ENCODE data around the gene MUS81.

The MUS81 gene

DNA sequence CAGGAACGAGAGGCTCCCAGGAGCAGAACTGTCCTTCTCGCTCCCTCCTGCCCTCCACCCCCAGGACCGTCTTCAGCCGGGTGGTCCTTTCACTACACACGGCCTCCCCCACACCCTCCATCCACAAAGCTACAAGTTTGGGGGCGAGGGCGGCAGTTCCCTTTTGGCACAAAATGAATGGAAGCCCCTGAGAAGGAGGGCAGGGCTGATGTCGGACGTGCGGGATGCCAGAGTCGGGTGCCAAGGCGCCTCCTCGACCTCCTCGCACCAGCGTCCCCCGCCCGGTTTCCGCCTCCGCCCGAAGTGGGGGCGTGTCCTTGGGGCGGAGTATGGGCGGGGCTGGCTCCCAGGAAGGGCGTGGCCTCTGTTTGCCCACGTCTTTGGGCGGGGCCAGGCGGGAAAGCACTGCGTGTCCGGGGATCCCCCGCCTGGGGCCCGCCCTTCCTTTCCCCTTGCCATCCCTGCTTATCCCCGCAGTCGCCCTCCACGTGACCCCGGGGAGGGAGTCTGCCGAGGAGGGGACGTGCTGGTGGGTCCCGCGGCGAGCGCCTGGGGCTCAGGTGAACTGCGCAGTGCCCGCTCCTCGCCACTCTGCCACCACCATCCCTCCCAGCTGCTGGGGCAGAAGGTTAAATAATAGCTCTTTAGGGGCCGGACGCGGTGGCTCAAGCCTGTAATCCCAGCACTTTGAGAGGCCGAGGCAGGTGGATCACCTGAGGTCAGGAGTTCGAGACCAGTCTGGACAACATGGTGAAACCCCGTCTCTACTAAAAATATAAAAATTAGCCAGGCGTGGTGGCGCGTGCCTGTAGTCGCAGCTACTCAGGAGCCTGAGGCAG lies 13.3 kb downstream of the MUS81 start:
- peak; percentile 97 for DNase-seq

DNA sequence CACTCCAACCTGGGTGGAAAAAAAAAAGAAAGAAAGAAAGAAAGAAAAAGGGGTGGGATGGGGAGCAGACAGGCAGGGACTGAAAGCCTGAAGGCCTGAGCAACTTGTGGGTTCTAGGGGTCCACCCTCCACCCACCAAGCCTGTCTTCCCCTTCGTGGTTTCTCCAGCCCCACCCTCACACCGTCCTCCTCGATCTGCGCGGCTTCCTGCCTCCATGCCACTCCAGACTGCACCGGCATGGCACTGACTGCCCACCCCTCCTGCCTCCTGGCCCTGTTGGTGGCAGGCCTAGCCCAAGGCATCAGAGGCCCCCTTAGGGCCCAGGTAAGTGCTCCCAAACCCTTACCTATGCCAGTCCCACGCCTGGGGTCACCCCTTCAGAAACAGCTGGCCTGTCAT lies 19.4 kb downstream of the MUS81 start, which contains the start of gene CTSW:
Gene CTSW (plus strand): TSS at position 221 of the 400 bp plus-strand sequence. CDS start 18 bp downstream, at position 239.
- DNase-seq, result peak; percentile 48

- DNase-seq, result no peak
Observed at GRCh38 chr11:65880027-65880426, 19.8 kb downstream of the MUS81 start.

DNA sequence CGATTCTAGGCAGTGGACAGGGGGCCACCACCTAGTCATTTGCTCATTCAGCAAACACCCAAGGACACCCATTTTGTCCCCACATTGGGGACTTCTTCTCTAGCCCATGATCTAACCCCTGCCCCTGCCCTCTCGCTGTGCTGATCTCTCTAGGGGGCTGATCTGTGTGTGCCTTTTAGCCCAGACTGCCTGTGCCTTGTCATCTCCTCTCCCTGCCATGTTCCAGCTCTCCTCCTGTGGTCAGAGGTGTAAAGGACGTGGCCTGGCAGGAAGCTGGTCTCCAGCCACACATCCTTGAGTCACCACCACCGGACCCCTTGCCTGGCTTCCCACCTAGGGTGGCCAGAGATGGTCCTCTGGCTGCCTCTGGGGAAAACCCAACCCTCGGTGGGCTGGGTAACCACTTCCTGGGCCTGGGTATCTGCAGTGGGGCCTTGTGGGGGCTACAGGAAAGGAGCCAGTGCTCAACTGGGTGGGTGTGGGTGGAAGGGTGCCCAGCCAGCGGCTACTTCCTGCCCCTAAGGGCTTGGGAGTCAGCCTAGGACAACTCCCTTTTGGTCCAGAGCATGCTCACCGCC lies 20.7 kb downstream of the MUS81 start:
- DNase-seq, result peak; percentile 58

- DNase-seq, result no peak
Observed at GRCh38 chr11:65882120-65883057, 22.2 kb downstream of the MUS81 start.

GRCh38 chr11:65883058-65883761 lies 23.0 kb downstream of the MUS81 start:
- no peak for DNase-seq

- DNase-seq, result no peak
Observed at GRCh38 chr11:65883786-65884715, 23.8 kb downstream of the MUS81 start.

DNA sequence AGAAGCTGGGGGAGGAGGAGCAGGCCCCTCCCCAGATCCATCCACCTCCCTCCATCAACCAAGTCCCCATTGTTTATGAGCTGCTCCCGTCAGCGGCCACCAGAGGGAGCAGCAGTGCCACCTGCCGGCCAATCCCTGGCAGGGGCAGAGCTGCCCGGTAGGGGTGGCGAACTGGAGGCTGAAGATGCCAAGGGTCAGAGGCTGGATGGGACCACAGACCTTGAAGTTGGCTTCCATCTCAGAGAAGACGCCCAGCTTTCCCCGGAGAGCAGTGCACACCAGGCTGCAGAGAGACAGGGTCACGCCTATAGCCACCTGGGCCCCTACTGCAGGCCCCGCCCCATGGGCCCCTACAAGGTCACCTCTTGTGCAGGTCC lies 24.5 kb downstream of the MUS81 start:
- peak; percentile 89 for DNase-seq

GRCh38 chr11:65885231-65885630 lies 25.0 kb downstream of the MUS81 start:
- DNase-seq, result no peak

GRCh38 chr11:65885808-65886536 lies 25.7 kb downstream of the MUS81 start:
- no peak for DNase-seq

DNA sequence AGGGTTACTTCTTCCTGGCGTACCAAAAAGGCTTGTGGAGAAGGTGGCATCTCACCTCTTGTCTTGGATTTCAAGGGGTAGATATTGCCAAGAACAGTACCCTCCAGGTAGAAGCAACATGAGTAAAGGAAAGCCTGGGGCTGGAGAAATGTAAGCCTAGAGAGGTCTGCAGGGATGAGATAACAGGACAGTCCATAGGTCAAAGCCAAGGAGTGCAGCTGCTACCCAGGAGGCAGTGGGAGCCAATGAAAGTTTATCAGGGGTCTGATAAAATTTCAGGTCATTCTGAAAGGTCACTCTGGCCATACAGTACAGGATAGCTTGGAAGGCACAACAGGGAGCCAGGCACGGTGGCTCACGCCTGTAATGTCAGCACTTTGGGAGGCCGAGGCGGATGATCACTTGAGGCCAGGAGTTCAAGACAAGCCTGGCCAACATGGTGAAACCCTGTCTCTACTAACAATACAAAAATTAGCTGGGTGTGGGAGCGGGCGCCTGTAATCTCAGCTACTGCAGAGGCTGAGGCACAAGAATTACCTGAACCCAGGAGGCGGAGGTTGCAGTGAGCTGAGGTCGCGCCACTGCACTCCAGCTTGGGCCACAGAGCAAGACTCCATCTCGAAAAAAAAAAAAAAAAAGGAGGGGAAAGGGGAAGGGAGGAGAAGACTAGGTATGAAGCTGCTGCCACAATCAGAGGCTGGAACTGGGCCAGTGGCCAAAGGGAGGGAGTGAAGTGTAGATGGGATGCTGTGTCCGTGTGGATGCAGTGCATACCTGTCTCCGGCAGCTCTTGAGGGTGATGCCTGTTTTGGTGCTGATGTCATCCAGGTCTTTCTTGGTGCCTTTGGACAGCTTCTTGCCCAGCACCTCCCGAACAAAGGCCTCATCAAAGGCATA lies 26.8 kb downstream of the MUS81 start:
- DNase-seq, result no peak

GRCh38 chr11:65887723-65888162 lies 27.5 kb downstream of the MUS81 start:
- DNase-seq, result peak; percentile 34

DNA sequence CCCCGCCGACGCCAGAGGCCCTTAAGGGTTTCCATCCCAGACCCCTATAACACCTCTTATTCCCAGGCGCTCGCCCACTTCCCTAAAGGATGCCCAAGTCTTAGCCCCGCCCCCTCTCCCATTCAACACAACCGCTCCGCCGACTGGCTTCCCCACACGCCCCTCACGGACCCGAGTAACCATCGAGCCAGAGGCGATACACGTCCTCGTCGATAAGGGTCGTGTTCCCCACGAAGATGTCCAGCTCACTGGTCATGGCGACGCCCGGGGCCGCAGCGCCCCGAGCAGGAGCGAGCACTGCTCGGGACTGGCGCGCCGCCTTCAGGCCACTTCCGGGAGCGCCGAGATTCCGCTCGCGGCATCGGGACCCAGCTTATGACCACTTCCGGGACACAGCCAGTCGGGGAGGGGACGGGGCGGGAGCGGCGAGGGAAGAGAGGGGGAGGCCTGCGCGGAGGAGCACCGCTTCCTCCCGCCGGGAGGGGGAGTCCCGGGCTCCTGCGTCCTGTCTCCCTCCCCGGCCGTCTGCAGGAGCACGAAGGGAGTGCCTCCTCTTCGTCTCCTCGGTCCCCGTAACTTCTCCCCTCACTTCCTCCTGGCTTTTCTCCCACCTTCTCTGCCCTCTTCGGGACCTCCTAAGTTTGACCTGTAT lies 28.1 kb downstream of the MUS81 start, which contains the start of gene FIBP:
Gene FIBP (minus strand): TSS at position 309 of the 652 bp plus-strand sequence. CDS start 53 bp downstream, at position 256.
- peak; percentile 98 for DNase-seq

GRCh38 chr11:65890324-65891218 lies 30.3 kb downstream of the MUS81 start, which contains the start of gene CCDC85B:
Gene CCDC85B, plus strand, starts transcription at chr11:65890673. Its CDS starts 111 bp downstream, at chr11:65890784.
- peak; percentile 100 for DNase-seq

DNA sequence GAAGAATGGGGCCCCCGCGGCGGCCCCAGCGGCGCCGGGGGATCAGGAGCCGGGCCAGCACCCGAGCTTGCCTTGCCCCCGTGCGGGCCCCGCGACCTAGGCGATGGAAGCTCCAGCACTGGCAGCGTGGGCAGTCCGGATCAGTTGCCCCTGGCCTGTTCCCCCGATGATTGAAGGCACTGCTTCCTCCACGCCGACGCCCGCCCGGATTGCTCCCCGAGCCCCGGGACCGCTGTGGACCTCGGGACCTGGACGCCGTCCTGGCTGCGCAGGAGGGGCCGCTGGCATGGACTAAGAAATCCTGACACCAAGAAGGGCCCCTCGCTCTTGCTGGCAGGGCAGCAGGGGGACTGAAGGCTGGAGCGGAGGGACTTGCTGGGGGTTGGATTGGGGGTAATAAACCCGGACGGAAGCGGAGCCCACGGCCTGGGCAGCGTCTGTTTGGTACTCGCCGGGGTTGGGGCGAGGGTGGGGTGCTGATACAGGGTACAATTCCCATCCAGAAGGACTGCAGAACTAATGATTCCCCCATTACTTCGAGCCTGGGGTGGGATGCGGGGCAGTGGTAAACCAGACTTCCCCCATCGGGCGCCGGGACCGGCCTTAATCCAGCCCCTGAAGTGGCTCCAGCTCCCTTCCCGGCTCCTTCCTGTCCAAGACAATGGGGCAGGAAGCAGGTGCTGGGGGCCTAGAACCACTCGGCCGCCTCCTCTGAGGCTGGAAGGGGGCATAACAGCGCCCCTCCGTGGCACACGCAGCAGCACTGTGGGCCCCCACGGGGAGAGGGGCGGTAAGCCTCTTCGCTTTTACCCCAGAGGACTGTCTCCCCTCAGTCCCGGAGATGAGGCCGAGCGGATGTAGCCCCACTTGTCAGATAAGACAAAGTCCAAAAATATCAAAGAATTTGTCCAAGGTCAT lies 31.2 kb downstream of the MUS81 start:
- DNase-seq, result peak; percentile 60

DNA sequence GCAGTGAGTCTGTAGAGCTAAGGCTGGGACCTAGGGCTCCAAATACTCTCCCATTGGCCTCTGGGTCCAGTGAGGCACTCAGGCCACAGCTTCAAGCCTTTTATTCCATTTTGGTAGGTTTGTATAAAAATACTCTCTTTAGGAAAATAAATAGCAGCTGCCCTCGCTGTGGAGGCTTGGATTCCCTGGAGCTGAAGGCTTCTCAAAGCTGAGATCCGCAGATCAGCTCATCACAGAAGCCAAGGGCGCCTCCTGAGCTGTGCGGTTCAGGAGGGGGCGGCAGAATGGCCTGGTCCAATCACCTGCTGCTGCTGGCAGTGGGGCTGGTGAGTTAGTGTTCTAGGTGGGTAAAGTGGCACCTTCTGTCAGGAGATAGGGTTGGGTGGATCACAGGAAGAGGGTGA lies 31.9 kb downstream of the MUS81 start:
- DNase-seq, result peak; percentile 49

Measured in activated CD4-positive, alpha-beta T cell treated with anti-CD3 and anti-CD28 coated beads, Interleukin-10, Interleukin-2, amounts not matched to agents 100 ng/mL and 50 ng/mL, durations not matched to agents 16 hours and 8 hours (primary cell).